ENCODE data around the gene MLPH.
A peak's percentile ranks its signal among the peaks of the same experiment; 100 is the strongest.

The MLPH gene

GRCh38 chr2:237572021-237572741, 85.1 kb downstream of the MLPH start:
- peak; percentile 62 for DNase-seq

GRCh38 chr2:237572742-237573101, 85.7 kb downstream of the MLPH start:
- no peak for DNase-seq

GRCh38 chr2:237573721-237574415, 86.8 kb downstream of the MLPH start:
- no peak for DNase-seq

GRCh38 chr2:237574467-237574866, 87.4 kb downstream of the MLPH start:
- no peak for DNase-seq

GRCh38 chr2:237574894-237575868, 88.1 kb downstream of the MLPH start:
- no peak for DNase-seq

- no peak for DNase-seq
These were observed 89.1 kb downstream of the MLPH start for GRCh38 chr2:237575869-237576862.

- DNase-seq, result no peak
These were observed 89.9 kb downstream of the MLPH start for GRCh38 chr2:237576974-237577373.

- no peak for DNase-seq
These were observed 90.4 kb downstream of the MLPH start for GRCh38 chr2:237577458-237577857.

- DNase-seq, result no peak
These were observed 91.2 kb downstream of the MLPH start for GRCh38 chr2:237577956-237578870.

GRCh38 chr2:237581326-237581725, 94.3 kb downstream of the MLPH start:
- DNase-seq, result no peak

- DNase-seq, result peak; percentile 2
These were observed 95.0 kb downstream of the MLPH start for GRCh38 chr2:237581751-237582746.

- DNase-seq, result no peak
These were observed 96.6 kb downstream of the MLPH start for GRCh38 chr2:237583385-237584295.

- no peak for DNase-seq
These were observed 98.7 kb downstream of the MLPH start for GRCh38 chr2:237585590-237586221.

- no peak for DNase-seq
These were observed 101.1 kb downstream of the MLPH start for GRCh38 chr2:237588044-237588696.

- DNase-seq, result peak; percentile 67
These were observed 103.5 kb downstream of the MLPH start, which contains the start of gene RAB17 for GRCh38 chr2:237590272-237591140. RAB17 (minus strand) TSS chr2:237590734; CDS start chr2:237586154, 4,580 bp downstream.

All from NCI-H1105 treated with DMSO at 0.1 percent for 48 hours (cell line).